Tibial artery (tissue), 4 donors: ENCODE data around the gene CSNK2B.
A peak's percentile ranks its signal among the peaks of the same experiment; 100 is the strongest.

Experiments
- DNase-seq, 2 donors: peaks; one replicate each; pipeline ENCODE4 v3.0.0-alpha.2; 2019
- H3K27ac ChIP-seq, 2 donors: fragments of 200-600 bp; sonication (generic) in 1 of 2; 1 replicate in 1 of 2; 2 replicates in 1 of 2; pipeline ENCODE4 v1.5.1; 2018 to 2019; ENCODE audit warnings: mild to moderate bottlenecking in 1 of 2
- H3K27me3 ChIP-seq, 2 donors: fragments of 200-600 bp; sonication (generic) in 1 of 2; one replicate each; pipeline versions ENCODE4 v1.5.1 to v1.6.0; 2016 to 2019
- H3K36me3 ChIP-seq, 3 donors: fragments of 200-600 bp; sonication (generic) in 2 of 3; one replicate each; pipeline ENCODE4 v1.5.1; 2016 to 2019; ENCODE audit warnings: mild to moderate bottlenecking in 2 of 3
- H3K4me1 ChIP-seq, 4 donors: fragments of 200-600 bp; sonication (generic) in 2 of 4; 1 replicate in 3 of 4; 2 replicates in 1 of 4; pipeline ENCODE4 v1.5.1; 2016 to 2019
- H3K4me3 ChIP-seq, 2 donors: fragments of 200-600 bp; sonication (generic) in 1 of 2; 1 replicate in 1 of 2; 2 replicates in 1 of 2; pipeline ENCODE4 v1.5.1; 2018 to 2019; ENCODE audit warnings: mild to moderate bottlenecking in 2 of 2
- H3K9me3 ChIP-seq, 3 donors: fragments of 200-600 bp; sonication (generic) in 1 of 3; one replicate each; pipeline ENCODE4 v1.5.1; 2016 to 2019
- CTCF ChIP-seq, 2 experiments: fragments of 200-600 bp in 1 of 2; fragments of 450-650 bp in 1 of 2; IDR thresholded peaks; one replicate each; pipeline ENCODE4 v1.5.1; 2017 to 2019; ENCODE audit warnings: antibody characterized with exemption in 2 of 2, mild to moderate bottlenecking in 1 of 2, moderate library complexity in 1 of 2
- intact Hi-C: fragments of 100-400 bp; cut with DNase I; formaldehyde crosslinking; loops from one replicate; pipeline ENCODE4 v1.15.0; 2023; ENCODE audit warnings: low total_unique reads

Gene CSNK2B

GRCh38 chr6:31676904-31677303, 11.0 kb downstream of the CSNK2B start:
- intact Hi-C loops = loop anchor here (5.0 kb wide), 1 partner anchor 155 kb away; no protein-coding TSS in a partner anchor
- peaks cover 10 to 39% (median 16%) of the 10 kb centered on the region in 3 donors for H3K36me3 ChIP-seq
- no peak overlapping the region for H3K27ac ChIP-seq
- no peaks in the 10 kb centered on the region for H3K27me3 ChIP-seq
- H3K9me3 ChIP-seq = no peaks in the 10 kb centered on the region
- no peak overlapping the region for H3K4me3 ChIP-seq
- no peak for TF ChIP-seq CTCF (IDR thresholded peaks at IDR 0.05)
- H3K4me1 ChIP-seq = peaks cover 0 to 16% (median 12%) of the 10 kb centered on the region in 4 donors
- DNase-seq = no peak

DNA sequence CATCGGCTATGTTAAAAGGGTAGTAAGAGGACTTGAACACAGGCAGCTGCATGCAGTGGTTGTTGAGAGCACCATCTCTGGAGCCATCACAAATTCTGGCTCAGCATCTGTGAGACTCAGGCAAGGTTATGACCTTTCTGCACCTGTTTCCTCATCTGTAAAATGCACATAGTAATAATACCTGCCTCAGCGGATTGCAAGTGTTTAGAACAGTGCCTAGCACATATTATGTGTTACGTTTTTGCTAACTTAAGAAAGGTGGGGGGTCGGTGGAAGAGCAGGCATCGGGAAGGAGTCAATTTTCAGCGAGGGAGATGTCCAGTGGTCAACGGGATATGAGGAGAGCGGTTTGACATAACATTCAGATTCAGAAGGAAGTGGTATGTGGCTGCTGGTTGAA, 12.1 kb downstream of the CSNK2B start:
- Histone ChIP-seq H3K9me3 (no peaks in the 10 kb centered on the region), H3K4me1 (peaks cover 0 to 20% (median 12%) of the 10 kb centered on the region in 4 donors), H3K27ac (no peak overlapping the region), H3K4me3 (no peak overlapping the region), H3K36me3 (peaks cover 0 to 29% (median 5%) of the 10 kb centered on the region in 3 donors), H3K27me3 (no peaks in the 10 kb centered on the region)
- TF ChIP-seq CTCF (IDR thresholded peaks at IDR 0.05) = no peak
- DNase-seq = no peak
- intact Hi-C loops = loop anchor here (5.0 kb wide), 1 partner anchor 154 kb away; no protein-coding TSS in a partner anchor

- Histone ChIP-seq H3K4me3 (peak within 1 kb of the TSS; percentile 49 to 64), H3K27me3 (no peaks in the 10 kb centered on the region), H3K4me1 (peaks cover 0 to 23% (median 12%) of the 10 kb centered on the region in 4 donors), H3K9me3 (no peaks in the 10 kb centered on the region), H3K36me3 (peaks cover 0 to 23% (median 0%) of the 10 kb centered on the region in 3 donors), H3K27ac (peak within 1 kb of the TSS; percentile 62 to 65)
- peak; percentile 71 to 77 for TF ChIP-seq CTCF (IDR thresholded peaks at IDR 0.05)
- peak; percentile 88 to 89 for DNase-seq
- intact Hi-C loops = no loop called here
Measured at GRCh38 chr6:31680226-31681134, 14.6 kb downstream of the CSNK2B start, which contains the start of gene LY6G5C. Gene LY6G5C, minus strand, starts transcription at chr6:31681067. Its CDS starts 694 bp downstream, at chr6:31680373.

DNA sequence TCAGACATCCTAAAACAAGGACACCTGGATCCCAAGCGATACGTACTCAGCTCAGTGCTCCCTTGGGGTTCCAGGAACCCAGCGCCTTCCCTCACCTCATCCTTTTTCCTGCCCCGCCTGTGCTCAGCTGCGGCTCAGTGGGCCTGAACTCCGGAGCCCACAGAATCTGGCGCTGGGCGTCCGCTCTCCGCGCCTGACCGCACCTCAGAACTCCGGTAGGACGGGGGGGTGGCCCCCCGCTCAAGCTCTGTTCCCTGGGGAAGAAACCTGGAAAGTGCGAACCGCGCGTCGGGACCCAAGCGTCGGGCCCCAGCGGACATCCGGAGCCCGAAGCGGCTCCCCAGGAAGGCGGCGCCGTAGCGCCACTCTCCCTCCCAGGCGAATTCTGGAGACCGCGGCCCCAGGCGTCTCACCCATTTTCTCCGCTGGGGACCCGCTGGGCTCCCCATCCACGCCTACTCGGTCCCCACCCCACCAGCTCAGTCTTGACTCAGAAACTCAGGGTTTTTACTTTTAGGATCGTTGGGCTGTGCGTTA, 15.3 kb downstream of the CSNK2B start:
- Histone ChIP-seq H3K9me3 (no peaks in the 10 kb centered on the region), H3K27ac (peak overlapping the region; percentile 62 to 65), H3K4me3 (peak overlapping the region; percentile 49 to 64), H3K27me3 (no peaks in the 10 kb centered on the region), H3K36me3 (peaks cover 0 to 23% (median 3%) of the 10 kb centered on the region in 3 donors), H3K4me1 (peaks cover 0 to 23% (median 12%) of the 10 kb centered on the region in 4 donors)
- intact Hi-C loops = no loop called here
- peak in 1 of 2 donors; percentile 76 for DNase-seq
- peak in 1 of 2 experiments; percentile 11 for TF ChIP-seq CTCF (IDR thresholded peaks at IDR 0.05)

- H3K27ac ChIP-seq = no peak overlapping the region
- H3K36me3 ChIP-seq = peaks cover 20 to 46% (median 22%) of the 10 kb centered on the region in 3 donors
- no peak overlapping the region for H3K4me3 ChIP-seq
- no peak for DNase-seq
- peaks cover 0 to 23% (median 12%) of the 10 kb centered on the region in 4 donors for H3K4me1 ChIP-seq
- H3K27me3 ChIP-seq = no peaks in the 10 kb centered on the region
- intact Hi-C loops = no loop called here
- no peaks in the 10 kb centered on the region for H3K9me3 ChIP-seq
- TF ChIP-seq CTCF (IDR thresholded peaks at IDR 0.05) = no peak
Measured at GRCh38 chr6:31683591-31683990, 17.7 kb downstream of the CSNK2B start.
